Motor neuron (in vitro differentiated cells): Measurements from ENCODE around the gene C1orf74. TPM values are rescaled to one million over a fixed set of nuclear protein-coding genes. Genes with fewer than 3 reads are reported as not detected.
A peak's percentile ranks its signal among the peaks of the same experiment; 100 is the strongest.

Experiments used
- ATAC-seq, 8 experiments: fragments of 200-7000 bp; cut with Tn5 transposase; replicated peaks in 6 of 8; 2 replicates each; pipeline ENCODE4 v1.8.0; 2021; ENCODE audit warnings: mild to moderate bottlenecking in 8 of 8, moderate library complexity in 8 of 8
- H3K27ac ChIP-seq, 2 donors: fragments of 250-450 bp; sonication (Bioruptor Pico); 2 replicates each; pipeline ENCODE4 v1.9.0; 2021; ENCODE audit warnings: antibody characterized with exemption in 2 of 2, mild to moderate bottlenecking in 2 of 2, moderate library complexity in 1 of 2
- H3K4me1 ChIP-seq, 2 donors: fragments of 250-450 bp; sonication (Bioruptor Pico); replicated peaks in 1 of 2; 2 replicates each; pipeline ENCODE4 v1.6.1; 2021; ENCODE audit warnings: antibody characterized with exemption in 2 of 2, mild to moderate bottlenecking in 2 of 2, moderate library complexity in 1 of 2
- H3K4me3 ChIP-seq, 5 donors: fragments of 250-450 bp; sonication (Bioruptor Pico); 2 replicates each; pipeline ENCODE4 v1.9.0; 2021; ENCODE audit warnings: antibody characterized with exemption in 5 of 5, mild to moderate bottlenecking in 5 of 5, moderate library complexity in 4 of 5
- WGBS, 10 experiments: fragments of 450-650 bp; shearing (Covaris generic); methylation state at CpG; one replicate each; pipeline ENCODE4 v1.0.0; 2022; 5-methylcytosine and 5-hydroxymethylcytosine counted together
- in situ Hi-C, 9 experiments: fragments of 400-800 bp; cut with MboI; loops; one replicate each; pipeline ENCODE4 v1.15.0; 2021; ENCODE audit warnings: low sequenced_read_pairs in 9 of 9, low pct_unique_long_range_greater_than_20kb in 2 of 9; ENCODE audit not compliant: unreplicated experiment in 9 of 9
- total RNA-seq, 8 experiments: library from RNA; unstranded; fragments of 300-600 nt; gene quantifications; 2 replicates each; pipeline versions ENCODE4 v1.2.3 to v1.2.4, GENCODE V29; 2022

C1orf74 gene
- total RNA-seq, 8 experiments from 2014 or later = 2.2 to 6.3 (median 3.4) TPM

- Histone ChIP-seq H3K27ac (no peak overlapping the region), H3K4me1 (peaks cover 0 to 6% of the 10 kb centered on the region in 2 donors), H3K4me3 (no peak overlapping the region)
- WGBS, 10 experiments = 43 to 100% (median 80%) methylated on average over 1 to 2 of the region's 2 CpGs; no CpG with 5 or more reads in 2 of the 10 experiments
- in situ Hi-C loops = no loop called here
- ATAC-seq = peak in 1 of 8 experiments; percentile 25
These were observed 6.8 kb downstream of the C1orf74 start for GRCh38 chr1:209777587-209777986.

- in situ Hi-C loops = no loop called here
- WGBS, 10 experiments = 0 to 100% (median 74%) methylated on average over 1 of the region's 2 CpGs; no CpG with 5 or more reads in 4 of the 10 experiments
- Histone ChIP-seq H3K4me3 (no peak overlapping the region), H3K27ac (no peak overlapping the region), H3K4me1 (peaks cover 0 to 6% of the 10 kb centered on the region in 2 donors)
- ATAC-seq = peak in 2 of 8 experiments; percentile 52 to 62
These were observed 8.7 kb downstream of the C1orf74 start for GRCh38 chr1:209775678-209776077.

GRCh38 chr1:209774592-209774991 is 9.8 kb downstream of the C1orf74 start:
- WGBS, 10 experiments = 38 to 78% (median 57%) methylated on average over 1 of the region's 1 CpG; no CpG with 5 or more reads in 5 of the 10 experiments
- peaks cover 0 to 6% of the 10 kb centered on the region in 2 donors for H3K4me1 ChIP-seq
- no peak overlapping the region for H3K4me3 ChIP-seq
- no peak for ATAC-seq
- in situ Hi-C loops = no loop called here
- H3K27ac ChIP-seq = no peak overlapping the region

- Histone ChIP-seq H3K4me3 (no peak overlapping the region), H3K4me1 (no peaks in the 10 kb centered on the region), H3K27ac (no peak overlapping the region)
- ATAC-seq = no peak
- WGBS, 10 experiments = 0 to 86% (median 70%) methylated on average over 1 to 6 of the region's 6 CpGs; no CpG with 5 or more reads in 1 of the 10 experiments
- in situ Hi-C loops = no loop called here
These were observed 12.2 kb downstream of the C1orf74 start for GRCh38 chr1:209772126-209772525.

- WGBS, 10 experiments = 80 to 100% (median 90%) methylated on average over 1 to 11 of the region's 17 CpGs; no CpG with 5 or more reads in 3 of the 10 experiments
- no peak for ATAC-seq
- Histone ChIP-seq H3K4me1 (no peaks in the 10 kb centered on the region), H3K4me3 (no peak overlapping the region), H3K27ac (no peak overlapping the region)
- in situ Hi-C loops = no loop called here
These were observed 13.5 kb downstream of the C1orf74 start for GRCh38 chr1:209770636-209771415.

- in situ Hi-C loops = no loop called here
- no peaks in the 10 kb centered on the region for H3K4me1 ChIP-seq
- ATAC-seq = no peak
- no peak overlapping the region for H3K4me3 ChIP-seq
- 67 to 100% (median 91%) methylated on average over 2 to 7 of the region's 7 CpGs; no CpG with 5 or more reads in 3 of the 10 experiments for WGBS, 10 experiments
- no peak overlapping the region for H3K27ac ChIP-seq
These were observed 14.4 kb downstream of the C1orf74 start for GRCh38 chr1:209769971-209770370.

- Histone ChIP-seq H3K27ac (no peak overlapping the region), H3K4me1 (no peaks in the 10 kb centered on the region), H3K4me3 (no peak overlapping the region)
- 7 to 76% (median 54%) methylated on average over 1 to 11 of the region's 13 CpGs for WGBS, 10 experiments
- in situ Hi-C loops = no loop called here
- ATAC-seq = peak in 2 of 8 experiments; percentile 45 to 77
These were observed 15.0 kb downstream of the C1orf74 start for GRCh38 chr1:209769171-209769904.

- Histone ChIP-seq H3K4me1 (no peaks in the 10 kb centered on the region), H3K27ac (no peak overlapping the region), H3K4me3 (no peak overlapping the region)
- no peak for ATAC-seq
- in situ Hi-C loops = no loop called here
- 78 to 100% (median 91%) methylated on average over 1 to 9 of the region's 9 CpGs; no CpG with 5 or more reads in 4 of the 10 experiments for WGBS, 10 experiments
These were observed 16.0 kb downstream of the C1orf74 start for GRCh38 chr1:209768354-209768774.

- ATAC-seq = no peak
These were observed 16.7 kb downstream of the C1orf74 start for GRCh38 chr1:209767706-209768105.

GRCh38 chr1:209767096-209767495 is 17.3 kb downstream of the C1orf74 start:
- H3K27ac ChIP-seq = no peak overlapping the region
- H3K4me3 ChIP-seq = no peak overlapping the region
- in situ Hi-C loops = no loop called here
- ATAC-seq = no peak
- no peaks in the 10 kb centered on the region for H3K4me1 ChIP-seq

More at GRCh38 chr1:209767706-209768105, 16.7 kb downstream of the C1orf74 start:
- no peak overlapping the region for H3K27ac ChIP-seq
- no peaks in the 10 kb centered on the region for H3K4me1 ChIP-seq
- in situ Hi-C loops = no loop called here
- H3K4me3 ChIP-seq = no peak overlapping the region

GRCh38 chr1:209766051-209766450 is 18.3 kb downstream of the C1orf74 start:
- Histone ChIP-seq H3K4me3 (no peak overlapping the region), H3K27ac (no peak overlapping the region), H3K4me1 (no peaks in the 10 kb centered on the region)
- 17 to 86% (median 73%) methylated on average over 1 to 2 of the region's 2 CpGs; no CpG with 5 or more reads in 2 of the 10 experiments for WGBS, 10 experiments
- no peak for ATAC-seq
- in situ Hi-C loops = no loop called here

GRCh38 chr1:209761011-209761635 is 23.2 kb downstream of the C1orf74 start:
- no peak overlapping the region for H3K4me3 ChIP-seq
- ATAC-seq = no peak
- H3K4me1 ChIP-seq = no peaks in the 10 kb centered on the region
- H3K27ac ChIP-seq = no peak overlapping the region
- in situ Hi-C loops = no loop called here

GRCh38 chr1:209759829-209760359 is 24.5 kb downstream of the C1orf74 start:
- WGBS, 10 experiments = 40 to 86% (median 79%) methylated on average over 1 to 7 of the region's 12 CpGs; no CpG with 5 or more reads in 4 of the 10 experiments
- in situ Hi-C loops = no loop called here
- no peak for ATAC-seq

More at GRCh38 chr1:209759829-209760359, 24.5 kb downstream of the C1orf74 start:
- Histone ChIP-seq H3K27ac (no peak overlapping the region), H3K4me1 (no peaks in the 10 kb centered on the region), H3K4me3 (no peak overlapping the region)
